HepG2 (cell line): Measurements from ENCODE around the gene GPER1. TPM values are rescaled to one million over a fixed set of nuclear protein-coding genes. Genes with fewer than 3 reads are reported as not detected.

Source experiments
- AKAP8 ChIP-seq: sonication (generic); formaldehyde crosslinking; IDR thresholded peaks from 2 replicates; pipeline ENCODE4 v1.5.1; 2020; ENCODE audit warnings: mild to moderate bottlenecking, missing genetic modification reagents
- HMGA1 ChIP-seq: sonication (generic); formaldehyde crosslinking; conservative IDR thresholded peaks from 2 replicates; pipeline ENCODE4 v1.4.0; 2020; ENCODE audit warnings: missing genetic modification reagents
- NCOA5 ChIP-seq: sonication (generic); formaldehyde crosslinking; IDR thresholded peaks from 2 replicates; pipeline ENCODE4 v1.4.0; 2020; ENCODE audit warnings: missing genetic modification reagents
- ZNF143 ChIP-seq: sonication (generic); formaldehyde crosslinking; IDR thresholded peaks from 2 replicates; pipeline ENCODE4 v1.4.0; 2020; ENCODE audit warnings: missing genetic modification reagents
- ZNF180 ChIP-seq: sonication (generic); formaldehyde crosslinking; IDR thresholded peaks from 2 replicates; pipeline ENCODE4 v1.4.0; 2020; ENCODE audit warnings: low read depth, missing genetic modification reagents, borderline replicate concordance
- polyA plus RNA-seq, 8 experiments: library from polyadenylated mRNA; depleted of rRNA in 3 of 8; stranded (reverse) in 7 of 8; unstranded in 1 of 8; fragments of >200 nt; fragmentation: Illumina TruSeq in 4 of 8; extraction: Trizol in 4 of 8; gene quantifications; 2 replicates each; pipeline versions ENCODE4 v1.2.1 to v1.2.3, GENCODE V29; 2011 to 2016; ENCODE audit warnings: low read depth in 4 of 8, missing spikeins in 1 of 8, mixed read lengths in 1 of 8; ENCODE audit not compliant: insufficient read depth in 1 of 8
- total RNA-seq, 5 experiments: library from RNA; depleted of rRNA; stranded (reverse); fragments of >200 nt; fragmentation: Illumina TruSeq; extraction: Trizol; gene quantifications; 2 replicates each; pipeline ENCODE4 v1.2.3, GENCODE V29; 2016; ENCODE audit warnings: low read depth in 1 of 5
- TF ChIP-seq, protein P1 (sequence below): sonication (generic); formaldehyde crosslinking; IDR thresholded peaks from 2 replicates; pipeline ENCODE4 v1.8.0; 2022; ENCODE audit warnings: missing genetic modification reagents, low read depth, mild to moderate bottlenecking, borderline replicate concordance
- TF ChIP-seq, protein P2 (sequence below): IDR thresholded peaks from 2 replicates; pipeline ENCODE4 v1.6.1; 2016; ENCODE audit warnings: missing compliant biosample characterization, missing genetic modification reagents, borderline replicate concordance
- TF ChIP-seq, protein P3 (sequence below): sonication (generic); formaldehyde crosslinking; IDR thresholded peaks from 2 replicates; pipeline ENCODE4 v1.5.0; 2020; ENCODE audit warnings: missing genetic modification reagents
- TF ChIP-seq, protein P4 (sequence below): sonication (generic); formaldehyde crosslinking; IDR thresholded peaks from 2 replicates; pipeline ENCODE4 v1.9.0; 2022; ENCODE audit warnings: low read depth, missing genetic modification reagents

GPER1 gene
- total and polyA plus RNA-seq, 2 of the 13 experiments (the other 11 are each of a cell fraction or from before 2014, with no cell fraction given), result 12.7 to 19.7 TPM

DNA sequence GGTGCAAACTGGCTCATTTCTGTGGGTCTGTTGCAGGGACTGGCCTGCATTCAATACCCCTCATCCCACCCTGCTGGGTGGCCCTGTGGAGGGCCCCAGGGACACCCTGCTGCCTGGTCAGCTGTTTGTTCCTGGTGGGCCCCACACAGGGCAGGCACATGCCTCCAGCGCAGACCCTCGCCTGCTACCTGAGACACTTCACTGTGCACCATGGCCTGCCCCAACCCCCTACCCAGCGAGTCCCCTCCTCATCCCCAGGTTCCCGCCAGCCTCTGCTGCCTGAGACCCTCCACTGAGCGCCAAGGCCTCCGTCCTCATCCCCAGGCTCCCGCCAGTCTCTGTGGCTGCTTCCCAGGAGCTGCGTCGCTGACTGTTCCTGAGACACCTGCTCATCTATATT lies 26.7 kb upstream of the GPER1 start (continued):
- TF ChIP-seq, protein P1, sequence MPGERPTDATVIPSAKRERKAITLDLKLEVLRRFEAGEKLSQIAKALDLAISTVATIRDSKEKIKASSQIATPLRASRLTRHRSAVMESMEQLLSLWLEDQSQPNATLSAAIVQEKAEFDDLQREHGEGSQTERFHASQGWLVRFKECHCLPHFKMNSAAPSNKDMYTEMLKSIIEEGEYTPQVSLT, result no peak
- TF ChIP-seq, protein P2, sequence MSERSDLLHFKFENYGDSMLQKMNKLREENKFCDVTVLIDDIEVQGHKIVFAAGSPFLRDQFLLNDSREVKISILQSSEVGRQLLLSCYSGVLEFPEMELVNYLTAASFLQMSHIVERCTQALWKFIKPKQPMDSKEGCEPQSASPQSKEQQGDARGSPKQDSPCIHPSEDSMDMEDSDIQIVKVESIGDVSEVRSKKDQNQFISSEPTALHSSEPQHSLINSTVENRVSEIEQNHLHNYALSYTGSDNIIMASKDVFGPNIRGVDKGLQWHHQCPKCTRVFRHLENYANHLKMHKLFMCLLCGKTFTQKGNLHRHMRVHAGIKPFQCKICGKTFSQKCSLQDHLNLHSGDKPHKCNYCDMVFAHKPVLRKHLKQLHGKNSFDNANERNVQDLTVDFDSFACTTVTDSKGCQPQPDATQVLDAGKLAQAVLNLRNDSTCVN (CRISPR knock-in tag), result no peak
- TF ChIP-seq, protein P3, sequence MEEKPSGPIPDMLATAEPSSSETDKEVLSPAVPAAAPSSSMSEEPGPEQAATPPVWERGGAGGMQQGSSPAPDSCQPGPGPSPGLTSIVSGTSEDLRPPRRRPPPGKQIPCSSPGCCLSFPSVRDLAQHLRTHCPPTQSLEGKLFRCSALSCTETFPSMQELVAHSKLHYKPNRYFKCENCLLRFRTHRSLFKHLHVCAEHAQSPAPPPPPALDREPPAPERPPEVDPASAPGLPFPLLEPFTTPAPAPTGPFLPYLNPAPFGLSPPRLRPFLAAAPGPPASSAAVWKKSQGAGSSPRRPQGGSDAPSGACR, result no peak
- TF ChIP-seq AKAP8 (no peak), NCOA5 (CRISPR knock-in tag) (no peak), ZNF180 (no peak), HMGA1 (CRISPR knock-in tag) (no peak), ZNF143 (CRISPR knock-in tag) (no peak)
- TF ChIP-seq, protein P4, sequence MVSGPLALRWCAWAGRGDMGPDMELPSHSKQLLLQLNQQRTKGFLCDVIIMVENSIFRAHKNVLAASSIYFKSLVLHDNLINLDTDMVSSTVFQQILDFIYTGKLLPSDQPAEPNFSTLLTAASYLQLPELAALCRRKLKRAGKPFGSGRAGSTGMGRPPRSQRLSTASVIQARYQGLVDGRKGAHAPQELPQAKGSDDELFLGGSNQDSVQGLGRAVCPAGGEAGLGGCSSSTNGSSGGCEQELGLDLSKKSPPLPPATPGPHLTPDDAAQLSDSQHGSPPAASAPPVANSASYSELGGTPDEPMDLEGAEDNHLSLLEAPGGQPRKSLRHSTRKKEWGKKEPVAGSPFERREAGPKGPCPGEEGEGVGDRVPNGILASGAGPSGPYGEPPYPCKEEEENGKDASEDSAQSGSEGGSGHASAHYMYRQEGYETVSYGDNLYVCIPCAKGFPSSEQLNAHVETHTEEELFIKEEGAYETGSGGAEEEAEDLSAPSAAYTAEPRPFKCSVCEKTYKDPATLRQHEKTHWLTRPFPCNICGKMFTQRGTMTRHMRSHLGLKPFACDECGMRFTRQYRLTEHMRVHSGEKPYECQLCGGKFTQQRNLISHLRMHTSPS, result no peak
